HG03196 (cell line): ENCODE data around the gene LYPD4.
"Not testable (repeated sequence)": the region's sequence is repeated elsewhere in the genome, so short reads cannot be mapped to it uniquely, and the experiment has no call there.

ENCODE experiments used
- ATAC-seq: cut with Tn5 transposase; IDR thresholded peaks from one replicate; pipeline ENCODE4 v1.9.1; 2021; ENCODE audit not compliant: unreplicated experiment

LYPD4 gene

DNA sequence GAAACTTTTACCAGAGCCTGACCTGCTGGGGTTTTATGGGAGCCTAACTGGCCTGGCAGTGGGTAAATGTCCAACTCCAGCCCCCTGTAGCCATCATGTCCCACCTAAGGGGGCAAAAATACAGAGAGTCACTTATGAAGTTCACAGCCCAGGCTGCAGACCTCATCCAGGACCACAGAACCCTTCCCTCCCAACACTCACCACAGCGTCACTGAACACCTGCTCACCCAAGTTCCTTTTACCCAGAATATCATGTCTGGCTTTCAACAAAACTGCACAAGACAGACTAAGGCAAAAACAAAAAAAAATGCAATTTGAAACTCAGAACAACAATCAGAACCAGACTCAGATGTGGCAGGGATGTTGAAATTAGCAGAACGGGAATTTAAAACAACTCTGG is 41.7 kb downstream of the LYPD4 start:
- ATAC-seq, result no peak

DNA sequence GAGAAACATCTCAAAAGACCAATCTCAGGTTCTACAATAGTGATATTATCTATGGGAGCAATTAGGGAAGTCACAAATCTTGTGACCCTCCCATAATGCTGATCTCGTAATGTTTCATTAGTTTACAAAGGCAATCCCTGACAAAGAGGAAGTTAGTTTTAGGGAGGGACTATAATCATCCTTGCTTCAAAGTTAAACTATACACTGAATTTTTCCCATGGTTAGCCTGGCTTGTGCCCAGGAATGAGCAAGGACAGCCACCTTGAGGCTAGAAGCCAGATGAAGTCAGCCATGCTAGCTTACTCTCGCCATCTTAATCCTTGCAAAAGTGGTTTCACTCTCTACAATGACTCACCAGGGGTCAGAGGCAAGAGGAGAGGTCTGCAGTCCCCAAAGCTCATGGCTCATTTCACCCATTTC is 42.7 kb downstream of the LYPD4 start:
- no peak for ATAC-seq

DNA sequence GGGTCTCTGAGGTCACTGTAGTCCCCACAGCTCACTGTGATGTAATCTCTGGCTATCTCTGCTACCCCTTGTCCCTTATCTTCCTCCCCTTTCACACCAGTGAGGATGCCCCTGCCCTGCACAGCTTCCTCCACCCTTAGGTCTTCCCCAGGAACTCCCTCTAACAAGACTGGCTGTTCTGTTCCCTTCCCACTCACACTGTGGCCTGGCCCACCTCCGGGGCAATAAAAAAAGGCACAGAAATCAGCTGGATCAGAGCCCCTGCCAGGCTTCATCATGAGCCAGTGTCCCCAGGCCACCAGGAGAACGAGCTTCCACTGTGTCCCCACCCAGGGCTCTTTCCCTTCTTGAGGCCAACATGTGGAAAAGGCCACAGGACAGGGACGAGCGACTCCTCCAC is 43.5 kb downstream of the LYPD4 start:
- no peak for ATAC-seq

DNA sequence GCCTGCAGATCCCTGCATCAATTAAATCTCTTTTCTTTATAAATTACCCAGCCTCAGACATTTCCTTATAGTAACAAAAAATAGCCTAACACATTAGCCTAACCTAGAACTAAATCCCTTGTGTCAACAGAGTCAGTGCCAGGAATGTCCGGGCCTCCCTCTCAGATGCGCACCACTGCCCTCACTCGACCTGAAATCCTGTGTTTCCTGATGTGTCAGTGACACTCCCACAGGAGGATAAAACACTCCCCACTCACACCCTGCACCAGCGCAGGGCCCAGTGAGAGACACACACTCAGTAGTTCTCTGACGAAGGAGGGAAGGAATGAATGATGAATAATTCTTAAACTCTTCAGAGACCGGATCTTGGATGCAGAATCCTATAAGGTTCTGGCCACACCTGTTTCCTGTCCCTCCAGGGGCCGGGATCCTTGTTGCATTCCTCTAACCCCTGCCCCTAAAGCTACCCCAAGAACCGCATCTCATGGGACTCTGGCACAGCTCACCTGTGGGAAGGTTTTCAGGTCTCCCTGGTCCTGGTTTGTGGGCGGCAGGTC is 45.0 kb downstream of the LYPD4 start:
- ATAC-seq, result no peak

DNA sequence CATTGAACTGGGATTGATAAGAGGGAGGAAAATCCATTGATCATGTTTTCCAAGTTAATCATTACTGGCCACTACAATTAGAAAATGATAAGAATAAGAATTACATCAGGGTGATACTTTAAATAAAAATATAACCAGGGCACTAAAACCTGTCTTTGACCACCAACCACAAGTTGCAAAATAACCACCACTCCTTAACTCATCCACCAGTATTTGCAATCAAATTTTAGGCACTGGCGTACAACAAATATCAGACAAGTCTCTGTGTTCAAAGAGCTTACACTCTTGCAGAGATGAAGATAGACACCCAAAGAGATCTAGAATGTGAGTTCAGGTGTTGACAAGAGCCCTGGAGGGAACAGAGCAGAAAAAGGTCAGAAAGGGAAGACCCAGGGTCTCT is 47.6 kb downstream of the LYPD4 start:
- ATAC-seq, result no peak

DNA sequence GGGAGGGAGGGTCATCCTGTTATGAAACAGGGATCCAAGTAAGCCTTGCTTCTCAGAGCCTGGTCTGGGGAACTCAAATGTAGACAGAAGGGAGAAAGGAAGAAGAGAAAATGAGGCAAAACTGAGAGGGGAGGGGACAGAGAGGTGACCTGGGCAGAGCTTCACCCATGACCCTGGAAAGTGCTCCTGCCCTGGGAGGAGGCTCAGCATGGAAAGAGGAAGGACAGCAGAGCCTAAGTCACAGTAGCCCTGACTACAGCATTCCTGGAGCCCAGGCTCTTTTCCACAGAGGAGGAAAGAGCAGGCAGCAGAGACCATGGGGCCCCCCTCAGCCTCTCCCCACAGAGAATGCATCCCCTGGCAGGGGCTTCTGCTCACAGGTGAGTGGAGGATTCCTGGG is 48.1 kb downstream of the LYPD4 start, which contains the start of gene CEACAM3:
Gene CEACAM3 (plus strand): TSS at position 226 of the 400 bp plus-strand sequence. CDS start 91 bp downstream, at position 317.
- no peak for ATAC-seq

DNA sequence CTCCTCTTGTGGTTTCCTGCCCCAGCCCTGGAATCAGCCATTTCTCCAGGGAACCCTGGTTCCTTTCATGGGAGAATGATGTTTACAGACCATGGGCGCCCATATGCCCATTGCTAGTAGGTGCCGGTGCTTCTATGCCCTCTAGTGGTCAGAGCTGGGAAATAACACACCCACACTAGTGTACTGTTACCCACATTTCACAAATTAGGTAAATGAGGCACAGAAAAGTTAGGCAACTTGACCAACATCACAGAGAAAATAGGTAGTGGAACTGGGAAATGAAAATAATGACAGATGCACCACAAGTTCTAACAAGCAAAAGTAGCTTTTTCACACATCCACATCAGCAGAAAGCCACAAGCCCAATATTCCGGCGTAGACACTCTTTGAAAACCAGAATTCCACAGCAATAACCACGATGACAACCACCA is 49.4 kb downstream of the LYPD4 start:
- no peak for ATAC-seq

DNA sequence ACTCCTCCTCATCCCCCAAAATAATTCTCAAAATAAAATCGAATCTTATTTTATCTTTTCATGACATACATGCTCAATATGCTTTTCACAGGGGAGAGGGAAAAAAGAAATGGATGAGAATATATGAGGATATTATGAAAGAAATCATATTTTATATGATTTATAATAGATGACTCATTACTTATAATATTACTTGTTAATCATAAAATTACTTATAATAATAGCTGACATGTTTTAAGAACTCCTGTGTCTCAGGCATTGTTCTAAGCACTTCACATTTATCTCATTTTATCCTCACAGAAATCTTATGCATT is 51.1 kb downstream of the LYPD4 start:
- no peak for ATAC-seq

DNA sequence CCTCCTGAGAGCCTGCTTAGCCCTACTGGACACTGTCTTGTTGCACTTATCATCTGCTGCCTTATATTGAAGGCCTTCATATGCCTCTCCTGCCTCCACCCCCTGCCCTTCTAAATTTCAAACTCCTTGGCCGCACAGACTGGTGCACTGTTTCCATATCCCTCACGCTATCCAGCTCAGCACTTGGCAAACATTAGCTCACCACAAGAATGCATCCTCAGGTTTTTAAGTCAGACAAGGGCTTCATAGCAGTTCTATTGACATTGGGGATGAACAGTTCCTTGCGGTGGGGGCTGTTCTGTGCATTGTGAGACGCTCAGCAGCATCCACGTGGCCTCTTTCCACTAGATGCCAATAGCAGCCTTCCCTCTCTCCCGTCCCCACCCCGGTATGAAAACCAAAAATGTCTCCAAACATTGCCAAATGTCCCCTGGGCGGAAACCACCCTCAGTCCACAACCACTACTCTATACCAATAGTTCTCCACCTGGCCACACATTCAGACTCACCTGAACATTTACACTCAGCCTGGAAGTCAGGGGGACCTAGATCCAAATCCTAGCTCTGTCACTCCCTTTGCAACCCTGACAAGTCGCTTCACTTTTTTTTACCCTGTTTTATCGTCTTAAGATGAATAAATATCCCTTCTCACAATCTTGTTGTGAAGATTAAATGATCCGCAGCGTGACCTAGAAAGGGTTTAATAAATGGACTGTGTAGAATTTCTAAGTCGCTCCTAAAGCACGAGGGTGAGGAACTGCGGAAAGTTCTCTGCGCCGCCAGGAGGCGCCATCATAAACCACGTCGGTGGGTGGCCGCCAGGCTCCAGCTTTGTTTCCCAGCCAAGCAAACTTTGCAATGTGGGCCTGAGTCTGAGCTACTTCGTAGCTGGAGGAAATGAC is 51.7 kb downstream of the LYPD4 start:
- no peak for ATAC-seq

DNA sequence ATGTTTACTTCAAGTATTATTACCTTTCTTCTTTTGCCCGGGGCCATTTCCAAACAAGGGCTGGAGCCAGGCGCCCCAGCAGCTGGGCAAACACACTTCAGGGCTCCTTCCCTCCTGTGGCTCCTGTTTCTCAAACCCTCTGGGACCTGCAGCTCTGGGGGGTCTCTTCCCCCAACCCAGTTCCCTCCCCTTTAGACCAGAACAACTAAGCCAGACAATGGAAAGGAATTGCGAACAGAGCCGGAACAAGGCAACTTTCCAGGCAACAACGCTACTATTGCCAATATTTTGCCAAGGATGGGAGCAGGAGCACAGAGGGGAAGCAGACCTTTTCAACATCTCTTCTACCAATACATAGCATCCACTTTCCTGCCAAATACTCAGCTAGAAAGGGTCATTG is 55.4 kb downstream of the LYPD4 start:
- ATAC-seq, result not testable (repeated sequence)

DNA sequence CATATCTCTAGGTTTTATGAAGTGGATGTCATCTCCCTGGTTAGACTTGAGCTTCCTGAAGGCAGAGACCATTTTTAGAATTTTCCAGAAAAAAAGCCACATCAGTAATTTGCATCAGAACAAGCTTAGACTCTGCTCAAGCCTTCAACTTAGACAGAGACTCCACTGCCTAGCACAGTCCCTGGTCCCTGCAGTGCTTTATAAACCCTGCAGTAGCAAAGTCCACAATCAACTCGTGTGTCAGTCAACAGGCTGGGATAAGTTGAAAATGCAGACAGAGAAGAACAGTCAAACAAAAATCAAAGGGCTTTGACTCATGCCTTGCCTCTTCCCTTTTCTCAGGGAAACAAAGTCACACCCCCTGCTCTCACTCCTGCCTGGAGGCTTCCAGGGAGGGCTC is 56.0 kb downstream of the LYPD4 start:
- ATAC-seq, result not testable (repeated sequence)
